Measurements from ENCODE around the gene CYP2A6. TPM values are rescaled to one million over a fixed set of nuclear protein-coding genes. Genes with fewer than 3 reads are reported as not detected.

The CYP2A6 gene
- total and polyA plus RNA-seq, 12 donors, result 0.11 to 2.1 (median 0.57) TPM; not detected in 1

DNA sequence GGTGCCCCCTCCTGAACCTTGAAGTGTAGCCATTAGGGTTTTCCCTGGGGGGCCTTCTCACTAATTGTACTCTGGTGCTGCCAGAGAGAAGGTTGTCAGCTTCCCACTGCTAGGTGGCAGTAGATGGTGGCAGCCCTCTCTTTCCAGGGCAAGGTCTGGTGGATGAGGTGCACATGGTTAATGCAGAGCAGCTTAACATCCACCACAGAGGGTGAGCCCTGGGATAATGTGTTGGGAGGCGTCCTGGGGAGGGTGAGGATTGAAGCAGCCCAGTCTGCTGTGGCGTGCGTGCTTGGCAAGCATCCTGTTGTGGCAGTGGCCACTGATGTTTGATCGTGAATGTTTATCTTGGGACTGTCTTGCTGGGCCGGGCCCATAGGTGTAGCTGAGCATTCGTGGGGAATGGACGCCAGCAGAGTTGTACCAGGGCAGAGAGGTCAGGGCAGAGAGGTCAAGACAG, 45.4 kb downstream of the CYP2A6 start:
- Histone ChIP-seq H3K4me3 (no peak overlapping the region), H3K4me1 (replicated peaks in 1 of 2) (peaks cover 49 to 81% of the 10 kb centered on the region in 2 donors)
- DNase-seq, result no peak

DNA sequence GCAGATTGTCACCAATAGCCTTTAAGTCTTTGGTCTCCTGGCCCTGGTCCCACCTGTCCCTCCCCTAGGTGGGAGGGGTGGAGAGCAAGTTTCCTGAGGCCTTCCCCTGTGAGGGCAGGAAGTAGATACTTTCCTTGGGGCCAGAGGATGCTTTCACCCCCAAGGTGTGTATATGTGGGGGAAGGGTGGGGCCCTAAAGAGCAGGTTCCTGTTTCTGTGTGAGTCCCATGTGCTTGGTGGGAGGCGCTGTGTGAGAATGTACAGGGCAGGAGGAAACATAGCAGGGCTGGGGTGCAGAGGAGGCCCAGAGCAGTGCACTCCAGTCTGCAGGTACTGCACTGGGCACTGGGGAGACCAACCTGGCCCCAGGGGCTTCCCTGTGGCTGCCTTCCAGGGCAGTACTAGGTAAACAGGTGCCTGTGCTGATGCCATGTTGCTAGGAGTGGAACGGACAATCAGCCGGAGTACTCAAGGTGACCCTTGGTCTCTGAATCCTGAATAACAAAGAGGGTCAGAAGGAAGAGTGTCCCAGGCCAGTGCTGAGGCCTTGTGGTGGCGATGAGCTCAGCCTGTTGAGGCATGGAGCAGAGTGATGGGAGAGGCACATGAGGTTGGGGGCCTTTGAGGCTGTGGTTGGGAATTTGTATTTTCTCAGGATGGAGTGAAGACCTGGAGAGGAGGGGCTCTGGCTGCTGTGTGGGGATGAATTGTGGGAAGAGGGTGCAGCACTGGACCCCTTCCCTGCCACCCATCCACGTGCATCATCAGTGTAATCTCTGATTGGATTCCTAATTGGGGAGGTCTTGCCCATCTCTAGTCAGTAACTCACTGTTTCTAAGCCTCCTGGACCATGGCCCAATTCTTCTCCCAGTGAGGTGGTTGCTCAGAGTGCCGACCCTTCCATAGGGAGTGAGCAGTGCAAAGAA, 46.1 kb downstream of the CYP2A6 start:
- Histone ChIP-seq H3K36me3 (replicated peaks in 1 of 2) (peaks cover 0 to 35% of the 10 kb centered on the region in 2 donors), H3K27ac (peak overlapping the region in 3 of 5 donors; percentile 60 to 94 (median 90)), H3K27me3 (no peaks in the 10 kb centered on the region), H3K4me1 (replicated peaks in 1 of 2) (peaks cover 49 to 79% of the 10 kb centered on the region in 2 donors), H3K9me3 (replicated peaks in 1 of 3) (no peaks in the 10 kb centered on the region), H3K4me3 (no peak overlapping the region)
- peak in 1 of 7 donors; percentile 55 for DNase-seq
- WGBS, 4 donors, result 68 to 70% (median 69%) methylated on average over 6 of the region's 6 CpGs
- intact Hi-C loops (cut with DNase I), result loop anchor here in 1 of 2 donors (5.0 kb wide), 1 partner anchor 142 kb away; no protein-coding TSS in a partner anchor
- no peak for TF ChIP-seq POLR2A (IDR thresholded peaks at IDR 0.05)
- TF ChIP-seq, protein P1, sequence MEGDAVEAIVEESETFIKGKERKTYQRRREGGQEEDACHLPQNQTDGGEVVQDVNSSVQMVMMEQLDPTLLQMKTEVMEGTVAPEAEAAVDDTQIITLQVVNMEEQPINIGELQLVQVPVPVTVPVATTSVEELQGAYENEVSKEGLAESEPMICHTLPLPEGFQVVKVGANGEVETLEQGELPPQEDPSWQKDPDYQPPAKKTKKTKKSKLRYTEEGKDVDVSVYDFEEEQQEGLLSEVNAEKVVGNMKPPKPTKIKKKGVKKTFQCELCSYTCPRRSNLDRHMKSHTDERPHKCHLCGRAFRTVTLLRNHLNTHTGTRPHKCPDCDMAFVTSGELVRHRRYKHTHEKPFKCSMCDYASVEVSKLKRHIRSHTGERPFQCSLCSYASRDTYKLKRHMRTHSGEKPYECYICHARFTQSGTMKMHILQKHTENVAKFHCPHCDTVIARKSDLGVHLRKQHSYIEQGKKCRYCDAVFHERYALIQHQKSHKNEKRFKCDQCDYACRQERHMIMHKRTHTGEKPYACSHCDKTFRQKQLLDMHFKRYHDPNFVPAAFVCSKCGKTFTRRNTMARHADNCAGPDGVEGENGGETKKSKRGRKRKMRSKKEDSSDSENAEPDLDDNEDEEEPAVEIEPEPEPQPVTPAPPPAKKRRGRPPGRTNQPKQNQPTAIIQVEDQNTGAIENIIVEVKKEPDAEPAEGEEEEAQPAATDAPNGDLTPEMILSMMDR (IDR thresholded peaks at IDR 0.05), result no peak

More for the DNA sequence above, 45.4 kb downstream of the CYP2A6 start:
- TF ChIP-seq, protein P1 (IDR thresholded peaks at IDR 0.05), result peak in 1 of 6 experiments; percentile 2
- no peak for TF ChIP-seq POLR2A (IDR thresholded peaks at IDR 0.05)
- intact Hi-C loops (cut with DNase I), result loop anchor here (5.0 kb wide), 1 partner anchor 143 kb away; no protein-coding TSS in a partner anchor
- no peaks in the 10 kb centered on the region for H3K9me3 ChIP-seq (replicated peaks in 1 of 3)
- WGBS, 4 donors, result 38 to 51% (median 50%) methylated on average over 4 to 7 of the region's 7 CpGs
- H3K27ac ChIP-seq, result peak overlapping the region in 3 of 5 donors; percentile 41 to 94 (median 90)
- H3K36me3 ChIP-seq (replicated peaks in 1 of 2), result peaks cover 0 to 40% of the 10 kb centered on the region in 2 donors
- no peaks in the 10 kb centered on the region for H3K27me3 ChIP-seq

DNA sequence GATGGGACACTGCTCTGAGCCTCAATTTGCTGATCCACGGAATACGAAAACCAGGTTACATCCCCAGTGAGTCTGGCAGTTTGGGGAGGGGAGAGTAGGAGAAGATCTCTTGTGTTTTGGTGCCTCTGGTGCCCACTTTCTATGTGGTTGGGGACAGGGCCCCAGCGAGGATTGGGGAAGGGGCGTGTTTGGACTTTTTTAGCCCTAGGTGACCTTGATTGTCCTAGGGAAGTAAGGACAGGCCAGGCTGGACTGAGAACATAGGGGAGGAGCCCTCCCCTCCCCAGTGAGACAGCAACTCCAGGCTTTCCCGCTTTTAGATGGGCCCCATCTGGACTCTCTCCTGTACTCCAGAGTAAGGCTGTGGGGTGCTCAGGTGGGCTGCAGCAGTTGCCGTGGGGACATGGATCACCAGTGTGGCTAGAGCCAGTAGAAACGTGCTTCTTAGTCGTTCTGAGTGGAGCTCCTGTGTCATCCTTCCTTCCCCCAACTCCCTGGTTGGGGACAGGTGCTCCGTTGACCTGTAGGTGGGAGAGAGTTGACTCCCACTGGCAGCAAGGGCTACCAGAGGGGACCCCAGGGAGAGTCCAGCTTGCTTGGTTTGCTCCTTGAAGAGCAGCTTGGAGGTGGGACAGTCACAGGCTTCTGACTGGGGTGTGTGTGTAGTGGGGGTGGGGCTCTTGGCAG, 46.9 kb downstream of the CYP2A6 start:
- Histone ChIP-seq H3K27me3 (no peaks in the 10 kb centered on the region), H3K4me1 (replicated peaks in 1 of 2) (peaks cover 49 to 79% of the 10 kb centered on the region in 2 donors), H3K9me3 (replicated peaks in 1 of 3) (no peaks in the 10 kb centered on the region), H3K4me3 (peak overlapping the region in 1 of 4 donors; percentile 6), H3K36me3 (replicated peaks in 1 of 2) (peaks cover 0 to 27% of the 10 kb centered on the region in 2 donors), H3K27ac (peak overlapping the region; percentile 4 to 94 (median 60))
- peak in 1 of 7 donors; percentile 55 for DNase-seq
- WGBS, 4 donors, result 31 to 40% (median 34%) methylated on average over 8 to 9 of the region's 9 CpGs
- intact Hi-C loops (cut with DNase I), result loop anchor here in 1 of 2 donors (5.0 kb wide), 1 partner anchor 141 kb away; no protein-coding TSS in a partner anchor
- TF ChIP-seq, protein P1 (IDR thresholded peaks at IDR 0.05), result no peak
- TF ChIP-seq POLR2A (IDR thresholded peaks at IDR 0.05), result no peak

All from adrenal gland (tissue), 12 donors.